HT-29 (cell line): ENCODE data around the gene PRKAA1. TPM values are rescaled to one million over a fixed set of nuclear protein-coding genes. Genes with fewer than 3 reads are reported as not detected.
"Not testable (repeated sequence)": the region's sequence is repeated elsewhere in the genome, so short reads cannot be mapped to it uniquely, and the experiment has no call there.

Source experiments
- DNase-seq: peaks from one replicate; pipeline ENCODE4 v3.0.0-alpha.2; 2015; ENCODE audit warnings: low spot score
- total RNA-seq: library from RNA; depleted of rRNA; stranded (reverse); fragments of >200 nt; shearing (Covaris generic); gene quantifications from 2 replicates; pipeline ENCODE4 v1.2.3, GENCODE V29; 2014

The PRKAA1 gene
- total RNA-seq, 1 experiment from 2014 or later: 81.0 TPM

- no peak for DNase-seq
Observed at GRCh38 chr5:40826489-40827187, 28.5 kb upstream of the PRKAA1 start.

GRCh38 chr5:40825461-40826043, 27.4 kb upstream of the PRKAA1 start:
- DNase-seq: peak; percentile 23

- no peak for DNase-seq
Observed at GRCh38 chr5:40823459-40823858, 25.3 kb upstream of the PRKAA1 start.

GRCh38 chr5:40813698-40814281, 15.6 kb upstream of the PRKAA1 start:
- DNase-seq: no peak

DNA sequence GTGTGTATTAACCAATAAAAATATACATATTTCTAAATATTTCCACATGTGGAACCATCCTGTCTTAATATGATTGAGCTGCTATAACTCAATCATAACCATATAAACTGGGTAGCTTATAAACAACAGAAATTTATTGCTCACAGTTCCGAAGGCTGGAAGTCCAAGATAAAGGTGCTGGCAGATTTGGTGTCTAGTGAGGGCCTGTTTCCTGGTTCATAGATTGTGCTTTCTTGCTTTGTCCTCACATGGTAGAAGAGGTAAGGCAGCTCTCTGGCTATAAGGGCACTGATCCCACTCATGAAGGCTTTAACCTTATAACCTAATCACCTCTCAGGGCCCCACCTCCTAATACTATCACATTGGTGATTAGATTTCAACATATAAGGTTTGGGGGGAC, 14.0 kb upstream of the PRKAA1 start:
- no peak for DNase-seq

GRCh38 chr5:40801771-40802562, 3.8 kb upstream of the PRKAA1 start:
- no peak for DNase-seq

- DNase-seq: no peak
Observed at GRCh38 chr5:40799258-40799657, 1.1 kb upstream of the PRKAA1 start.

GRCh38 chr5:40798801-40799210, 632 bp upstream of the PRKAA1 start:
- DNase-seq: no peak

DNA sequence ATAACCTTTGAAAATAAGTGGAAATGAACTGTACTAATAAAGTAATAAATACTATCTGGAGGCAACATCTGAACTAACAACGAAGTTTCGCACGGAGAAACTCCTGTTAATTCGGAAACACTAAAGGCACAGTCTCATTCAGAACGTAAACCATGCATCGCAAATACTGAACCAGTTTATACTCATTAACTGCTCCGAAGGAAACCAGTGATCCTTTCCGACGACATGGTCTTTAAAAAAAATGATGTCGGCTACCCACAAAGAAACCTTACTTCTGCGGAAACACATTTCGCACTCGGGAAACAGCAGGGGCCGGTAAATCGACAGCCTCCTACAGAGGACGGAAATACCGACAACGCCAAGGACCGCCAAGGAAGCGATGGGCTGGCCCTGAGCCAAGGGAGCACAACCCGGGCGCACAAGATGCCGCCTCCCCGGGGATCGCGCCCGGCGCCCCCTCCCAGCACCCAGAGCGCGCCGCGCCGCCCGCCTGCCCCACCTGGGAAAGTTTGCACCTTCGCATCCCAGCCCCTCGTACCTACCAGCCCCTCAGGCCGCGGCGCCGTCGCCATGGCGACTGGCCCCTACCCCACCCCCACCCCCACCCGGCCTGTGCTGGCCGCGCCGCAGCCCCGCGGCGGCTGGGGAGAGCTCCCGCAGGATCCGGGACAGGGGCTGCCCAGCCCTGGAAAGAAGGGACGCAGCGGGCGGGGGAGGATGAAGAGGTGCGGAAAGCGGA, 732 bp downstream of the PRKAA1 start:
- DNase-seq: peak; percentile 85

GRCh38 chr5:40796487-40796889, 1.7 kb downstream of the PRKAA1 start:
- DNase-seq: peak; percentile 41

GRCh38 chr5:40794877-40795276, 3.3 kb downstream of the PRKAA1 start:
- not testable (repeated sequence) for DNase-seq

DNA sequence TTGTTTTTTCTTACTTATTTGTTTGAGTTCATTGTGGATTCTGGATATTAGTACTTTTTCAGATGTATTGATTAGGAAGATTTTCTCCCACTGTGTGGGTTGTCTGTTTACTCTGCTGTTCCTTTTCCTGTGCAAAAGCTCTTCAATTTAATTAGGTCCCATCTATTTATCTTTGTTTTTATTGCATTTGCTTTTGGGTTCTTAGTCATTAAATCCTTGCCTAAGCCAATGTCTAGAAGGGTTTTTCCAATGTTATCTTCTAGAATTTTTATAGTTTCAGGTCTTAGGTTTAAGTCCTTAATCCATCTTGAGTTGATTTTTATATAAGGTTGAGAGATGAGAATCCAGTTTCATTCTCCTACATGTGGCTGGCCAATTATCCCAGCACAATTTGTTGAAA, 3.8 kb downstream of the PRKAA1 start:
- DNase-seq: not testable (repeated sequence)

DNA sequence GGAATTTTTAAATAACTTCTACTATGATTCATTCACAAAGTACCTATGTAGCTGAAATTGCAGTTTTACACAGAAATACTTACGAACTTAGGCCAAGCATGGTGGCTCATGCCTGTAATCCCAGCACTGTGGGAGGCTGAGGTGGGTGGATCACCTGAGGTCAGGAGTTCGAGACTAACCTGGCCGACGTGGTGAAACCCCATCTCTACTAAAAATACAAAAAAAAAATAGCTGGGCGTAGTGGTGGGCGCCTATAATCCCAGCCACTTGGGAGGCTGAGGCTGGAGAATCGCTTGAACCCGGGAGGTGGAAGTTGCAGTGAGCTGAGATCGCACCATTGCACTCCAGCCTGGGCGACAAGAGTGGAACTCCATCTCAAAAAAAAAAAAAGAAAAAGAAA, 5.5 kb downstream of the PRKAA1 start:
- DNase-seq: not testable (repeated sequence)

GRCh38 chr5:40791715-40792139, 6.4 kb downstream of the PRKAA1 start:
- no peak for DNase-seq

DNA sequence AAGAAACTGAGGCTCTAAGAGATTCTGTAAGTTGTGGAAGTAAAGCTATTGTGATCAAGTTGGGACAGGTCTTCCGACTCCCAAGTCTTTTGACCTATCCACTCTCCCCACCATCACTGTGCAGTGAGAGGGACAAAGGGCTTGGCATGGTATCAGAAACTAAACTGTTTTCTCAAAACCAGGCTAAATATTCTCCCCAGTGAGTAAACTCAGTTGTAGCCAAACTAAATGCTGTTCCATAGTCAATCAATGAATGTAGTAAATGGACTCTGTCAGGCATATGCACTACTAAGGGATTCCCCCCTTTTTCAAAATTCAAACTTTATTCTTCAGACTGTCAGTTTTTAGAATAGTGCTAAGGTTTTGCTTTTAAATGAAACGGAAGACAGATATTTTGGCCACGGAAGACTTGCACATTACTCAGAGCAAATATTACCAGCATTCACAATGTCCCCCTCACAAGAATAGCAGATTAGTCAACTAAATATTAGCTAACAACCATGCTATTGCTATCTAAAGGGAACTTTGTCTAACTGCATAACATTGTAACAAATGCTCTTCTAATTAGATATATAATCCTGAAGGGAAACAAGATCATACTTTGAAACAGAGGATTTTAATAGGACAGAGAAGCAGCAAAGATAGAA, 7.1 kb downstream of the PRKAA1 start:
- no peak for DNase-seq

DNA sequence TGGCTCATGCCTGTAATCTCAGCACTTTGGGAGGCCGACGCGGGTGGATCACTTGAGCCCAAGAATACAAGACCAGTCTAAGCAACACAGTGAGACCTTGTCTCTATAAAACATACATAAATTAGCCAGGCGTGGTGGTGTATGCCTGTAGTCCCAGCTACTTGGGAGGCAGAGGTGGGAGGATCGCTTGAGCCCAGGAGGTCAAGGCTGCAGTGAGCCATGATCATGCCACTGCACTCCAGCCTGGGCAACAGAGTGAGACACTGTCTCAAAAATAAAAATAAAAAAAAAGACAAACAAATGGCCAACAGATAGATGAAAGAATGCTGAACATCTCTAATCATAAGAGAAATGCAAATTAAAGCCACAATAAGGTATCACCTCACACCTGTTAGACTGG, 9.2 kb downstream of the PRKAA1 start:
- not testable (repeated sequence) for DNase-seq

GRCh38 chr5:40787986-40788385, 10.2 kb downstream of the PRKAA1 start:
- no peak for DNase-seq

- DNase-seq: not testable (repeated sequence)
Observed at GRCh38 chr5:40786664-40787063, 11.5 kb downstream of the PRKAA1 start.

DNA sequence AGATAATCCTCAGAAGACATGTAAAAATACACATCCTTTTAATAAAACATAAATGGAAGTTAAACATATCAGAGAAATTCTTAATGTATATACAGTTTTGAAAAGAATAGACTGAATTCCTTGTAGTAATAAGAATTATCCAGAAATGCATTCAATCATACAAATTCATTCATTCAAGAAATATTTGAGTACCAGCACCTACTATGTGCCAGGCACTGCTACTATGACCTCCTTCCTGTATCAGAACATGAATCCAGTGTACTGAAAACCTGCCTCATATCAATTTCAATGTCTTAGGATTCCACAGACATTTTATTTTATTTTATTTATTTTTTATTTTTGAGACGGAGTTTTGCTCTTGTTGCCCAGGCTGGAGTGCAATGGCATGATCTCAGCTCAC, 13.3 kb downstream of the PRKAA1 start:
- DNase-seq: no peak

DNA sequence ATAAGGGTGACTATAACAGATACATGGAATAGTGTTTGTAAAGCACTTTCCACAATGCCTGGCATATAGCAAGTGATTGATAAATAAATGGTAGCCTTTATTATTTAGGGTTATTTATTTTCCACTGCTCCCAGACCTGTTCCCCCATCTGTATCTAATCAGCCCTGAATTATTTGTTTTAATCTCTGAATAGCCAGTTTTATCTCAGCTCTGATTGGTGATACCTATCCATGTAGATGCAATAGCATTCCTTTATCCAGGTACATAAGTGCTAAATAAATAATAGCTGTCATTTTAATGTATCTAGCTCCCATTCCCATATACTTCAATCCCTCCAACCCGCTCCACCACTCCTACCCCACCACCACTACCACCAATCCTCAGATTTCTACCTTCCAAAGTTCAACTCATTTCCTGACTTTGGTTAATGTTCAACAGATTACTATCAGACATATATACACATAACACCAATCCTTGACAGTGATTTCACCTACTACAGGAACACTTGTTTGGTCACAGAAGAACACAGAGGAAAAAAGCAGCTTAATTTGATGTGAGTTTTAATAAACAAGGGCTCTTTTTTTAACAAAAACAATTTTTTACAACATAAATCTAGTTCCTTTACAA, 14.0 kb downstream of the PRKAA1 start:
- peak; percentile 86 for DNase-seq
